Hematopoietic multipotent progenitor cell treated with erythropoietin and hydrocortisone succinate and interleukin-3 and kit ligand, for 17 days (in vitro differentiated cells): ENCODE results near the gene FBXO21.
A peak's percentile ranks its signal among the peaks of the same experiment; 100 is the strongest.
"Not testable (repeated sequence)": the region's sequence is repeated elsewhere in the genome, so short reads cannot be mapped to it uniquely, and the experiment has no call there.

Source experiments
- DNase-seq: peaks from one replicate; pipeline ENCODE4 v3.0.0-alpha.2; 2015; ENCODE audit warnings: low spot score

Gene FBXO21

GRCh38 chr12:117190210-117190781 lies at the start of gene FBXO21:
TSS of gene FBXO21 (minus strand) at chr12:117190470. CDS start at chr12:117190456, 14 bp downstream.
- DNase-seq = peak; percentile 76

- peak; percentile 57 for DNase-seq
Measured at GRCh38 chr12:117236456-117237001, 46.3 kb upstream of the FBXO21 start.

GRCh38 chr12:117235261-117235660 lies 45.0 kb upstream of the FBXO21 start:
- DNase-seq = no peak

- DNase-seq = no peak
Measured at GRCh38 chr12:117234441-117234840, 44.2 kb upstream of the FBXO21 start.

GRCh38 chr12:117231750-117232149 lies 41.5 kb upstream of the FBXO21 start:
- DNase-seq = no peak

- no peak for DNase-seq
Measured at GRCh38 chr12:117228239-117228638, 38.0 kb upstream of the FBXO21 start.

- no peak for DNase-seq
Measured at GRCh38 chr12:117227000-117227653, 36.9 kb upstream of the FBXO21 start.

GRCh38 chr12:117226505-117226904 lies 36.2 kb upstream of the FBXO21 start:
- no peak for DNase-seq

GRCh38 chr12:117225179-117225578 lies 34.9 kb upstream of the FBXO21 start:
- DNase-seq = no peak

GRCh38 chr12:117220947-117221346 lies 30.7 kb upstream of the FBXO21 start:
- not testable (repeated sequence) for DNase-seq

GRCh38 chr12:117218149-117218548 lies 27.9 kb upstream of the FBXO21 start:
- DNase-seq = no peak

- no peak for DNase-seq
Measured at GRCh38 chr12:117216686-117217085, 26.4 kb upstream of the FBXO21 start.

GRCh38 chr12:117214797-117215196 lies 24.5 kb upstream of the FBXO21 start:
- no peak for DNase-seq

GRCh38 chr12:117213295-117213808 lies 23.1 kb upstream of the FBXO21 start:
- DNase-seq = no peak

- DNase-seq = peak; percentile 57
Measured at GRCh38 chr12:117212563-117213190, 22.4 kb upstream of the FBXO21 start.

GRCh38 chr12:117210266-117210918 lies 20.1 kb upstream of the FBXO21 start:
- DNase-seq = no peak

GRCh38 chr12:117209626-117210025 lies 19.4 kb upstream of the FBXO21 start:
- DNase-seq = no peak

- no peak for DNase-seq
Measured at GRCh38 chr12:117208811-117209455, 18.7 kb upstream of the FBXO21 start.

GRCh38 chr12:117208206-117208605 lies 17.9 kb upstream of the FBXO21 start:
- DNase-seq = no peak

- no peak for DNase-seq
Measured at GRCh38 chr12:117207675-117208074, 17.4 kb upstream of the FBXO21 start.

GRCh38 chr12:117202556-117202955 lies 12.3 kb upstream of the FBXO21 start:
- no peak for DNase-seq

GRCh38 chr12:117202033-117202432 lies 11.8 kb upstream of the FBXO21 start:
- DNase-seq = no peak
